ENCODE data around the gene SPAG16.
"Not testable (repeated sequence)": the region's sequence is repeated elsewhere in the genome, so short reads cannot be mapped to it uniquely, and the experiment has no call there.

The SPAG16 gene

DNA sequence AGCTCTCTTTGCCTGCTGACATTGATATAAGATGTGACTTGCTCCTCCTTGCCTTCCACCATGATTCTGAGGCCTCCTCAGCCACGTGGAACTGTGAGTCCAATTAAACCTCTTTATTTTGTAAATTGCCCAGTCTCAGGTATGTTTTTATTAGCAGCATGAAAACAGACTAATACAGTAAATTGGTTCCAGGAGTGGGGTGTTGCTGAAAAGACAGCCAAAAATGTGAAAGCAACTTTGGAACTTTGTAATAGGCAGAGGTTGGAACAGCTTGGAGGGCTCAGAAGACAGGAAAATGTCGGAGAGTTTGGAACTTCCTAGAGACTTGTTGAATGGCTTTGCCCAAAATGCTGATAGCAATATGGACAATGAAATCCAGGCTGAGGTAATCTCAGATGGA is 7.1 kb upstream of the SPAG16 start:
- H2BK5ac ChIP-seq (ENCODE audit: low read depth, low read length, poor library complexity, severe bottlenecking); H3K4me2 ChIP-seq (ENCODE audit: low read length, poor library complexity, severe bottlenecking): not testable (repeated sequence)

DNA sequence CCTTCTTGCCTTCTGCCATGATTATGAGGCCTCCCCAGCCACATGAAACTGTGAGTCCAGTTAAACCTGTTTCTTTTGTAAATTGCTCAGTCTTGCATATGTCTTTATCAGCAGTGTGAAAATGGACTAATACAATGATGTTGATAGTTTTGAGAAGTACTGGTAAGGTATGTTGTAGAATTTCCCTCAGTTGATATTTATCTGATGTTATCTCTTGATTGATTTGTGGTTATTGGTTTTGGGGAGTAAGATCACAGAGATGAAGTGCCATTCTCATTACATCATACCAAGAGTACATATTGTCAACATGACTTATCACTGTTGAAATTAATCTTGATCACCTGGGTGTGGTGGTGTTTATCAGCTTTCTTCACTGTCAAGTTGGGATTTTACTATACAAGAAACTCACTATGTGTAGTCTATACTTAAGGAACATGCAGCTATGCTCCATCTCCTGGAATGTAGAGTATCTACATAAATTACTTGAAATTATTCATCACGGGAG is 5.1 kb upstream of the SPAG16 start:
- WGBS = no CpG with 5 or more reads among the region's 1 CpG
- Histone ChIP-seq H3K14ac (ENCODE audit: low read length in 2 of 2) (no peak overlapping the region), H2AFZ (ENCODE audit: low read depth, low read length) (no peak overlapping the region), H3K27ac (ENCODE audit: low read length, poor library complexity, severe bottlenecking) (no peak overlapping the region), H3K4me1 (ENCODE audit: control insufficient read depth, insufficient read depth, low read depth, low read length) (no peaks in the 10 kb centered on the region), H3K4me3 (ENCODE audit: insufficient read depth in 1 of 2, low read depth in 1 of 2, low read length in 2 of 2) (no peak overlapping the region), H4K8ac (ENCODE audit: low read length) (no peak overlapping the region), H2AK5ac (ENCODE audit: low read length, severe bottlenecking) (no peak overlapping the region), H2BK5ac (ENCODE audit: low read depth, low read length, poor library complexity, severe bottlenecking) (no peak overlapping the region), H2BK120ac (ENCODE audit: low read depth, low read length) (no peak overlapping the region), H3K9ac (ENCODE audit: low read length) (no peak overlapping the region), H3K23ac (ENCODE audit: low read length in 2 of 2) (no peak overlapping the region), H3K4me2 (ENCODE audit: low read length, poor library complexity, severe bottlenecking) (no peak overlapping the region), H3K27me3 (ENCODE audit: control insufficient read depth in 1 of 2, insufficient read depth in 1 of 2, low read length in 2 of 2) (no peaks in the 10 kb centered on the region), H2BK12ac (ENCODE audit: low read length in 2 of 2) (no peak overlapping the region), H3K9me3 (ENCODE audit: control insufficient read depth, low read length) (peaks cover 14% of the 10 kb centered on the region), H3K18ac (ENCODE audit: low read depth in 1 of 2, low read length in 2 of 2) (no peak overlapping the region), H2BK15ac (ENCODE audit: low read depth, poor library complexity, severe bottlenecking) (no peak overlapping the region), H3K4ac (ENCODE audit: low read depth in 1 of 2, low read length in 2 of 2) (no peak overlapping the region), H3K36me3 (ENCODE audit: control insufficient read depth in 1 of 2, insufficient read depth in 2 of 2, low read depth in 1 of 2, low read length in 2 of 2) (no peaks in the 10 kb centered on the region), H3K79me1 (replicated peaks; ENCODE audit: low read length, poor library complexity, severe bottlenecking) (no peaks in the 10 kb centered on the region), H4K91ac (ENCODE audit: low read length) (no peak overlapping the region)
- DNase-seq = no peak

More for the DNA sequence above, 7.1 kb upstream of the SPAG16 start:
- H3K9me3 ChIP-seq (ENCODE audit: control insufficient read depth, low read length) = peaks cover 14% of the 10 kb centered on the region
- not testable (repeated sequence) for H2BK15ac ChIP-seq (ENCODE audit: low read depth, poor library complexity, severe bottlenecking); H3K14ac ChIP-seq (ENCODE audit: low read length in 2 of 2); H4K91ac ChIP-seq (ENCODE audit: low read length); H2AFZ ChIP-seq (ENCODE audit: low read depth, low read length); H4K8ac ChIP-seq (ENCODE audit: low read length); H2AK5ac ChIP-seq (ENCODE audit: low read length, severe bottlenecking); H3K9ac ChIP-seq (ENCODE audit: low read length); H3K23ac ChIP-seq (ENCODE audit: low read length in 2 of 2); H3K36me3 ChIP-seq (ENCODE audit: control insufficient read depth in 1 of 2, insufficient read depth in 2 of 2, low read depth in 1 of 2, low read length in 2 of 2); H3K18ac ChIP-seq (ENCODE audit: low read depth in 1 of 2, low read length in 2 of 2); DNase-seq; H3K4me3 ChIP-seq (ENCODE audit: insufficient read depth in 1 of 2, low read depth in 1 of 2, low read length in 2 of 2); H3K4me1 ChIP-seq (ENCODE audit: control insufficient read depth, insufficient read depth, low read depth, low read length); H3K27ac ChIP-seq (ENCODE audit: low read length, poor library complexity, severe bottlenecking); H3K4ac ChIP-seq (ENCODE audit: low read depth in 1 of 2, low read length in 2 of 2); H2BK120ac ChIP-seq (ENCODE audit: low read depth, low read length); H2BK12ac ChIP-seq (ENCODE audit: low read length in 2 of 2); H3K27me3 ChIP-seq (ENCODE audit: control insufficient read depth in 1 of 2, insufficient read depth in 1 of 2, low read length in 2 of 2); H3K79me1 ChIP-seq (replicated peaks; ENCODE audit: low read length, poor library complexity, severe bottlenecking)
- WGBS = 82% methylated on average over 1 of the region's 2 CpGs

DNA sequence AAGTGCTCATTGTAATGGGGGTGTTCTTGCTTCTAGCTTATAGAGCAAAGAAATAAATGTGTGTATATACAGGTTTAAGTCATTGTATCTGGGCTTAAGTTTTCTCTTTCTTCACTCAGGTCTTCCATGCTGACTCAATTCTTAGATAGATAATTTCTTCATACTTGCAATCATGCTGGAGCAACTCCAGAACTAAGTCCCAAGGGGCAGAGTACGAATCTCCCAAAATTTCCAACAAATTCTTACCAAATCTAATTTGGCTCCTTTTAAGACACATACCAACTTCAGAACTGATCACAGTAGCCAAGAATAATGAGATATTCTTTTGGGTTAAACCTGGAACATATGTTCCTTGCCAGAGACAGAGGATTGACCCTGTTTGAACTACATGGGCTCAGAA is 4.3 kb upstream of the SPAG16 start:
- DNase-seq = no peak
- Histone ChIP-seq H3K4ac (ENCODE audit: low read depth in 1 of 2, low read length in 2 of 2) (no peak overlapping the region), H2AK5ac (ENCODE audit: low read length, severe bottlenecking) (no peak overlapping the region), H3K4me1 (ENCODE audit: control insufficient read depth, insufficient read depth, low read depth, low read length) (no peaks in the 10 kb centered on the region), H2BK5ac (ENCODE audit: low read depth, low read length, poor library complexity, severe bottlenecking) (no peak overlapping the region), H2BK120ac (ENCODE audit: low read depth, low read length) (no peak overlapping the region), H3K9me3 (ENCODE audit: control insufficient read depth, low read length) (peaks cover 14% of the 10 kb centered on the region), H3K4me2 (ENCODE audit: low read length, poor library complexity, severe bottlenecking) (no peak overlapping the region), H3K36me3 (ENCODE audit: control insufficient read depth in 1 of 2, insufficient read depth in 2 of 2, low read depth in 1 of 2, low read length in 2 of 2) (no peaks in the 10 kb centered on the region), H2AFZ (ENCODE audit: low read depth, low read length) (no peak overlapping the region), H3K4me3 (ENCODE audit: insufficient read depth in 1 of 2, low read depth in 1 of 2, low read length in 2 of 2) (peak overlapping the region in 1 of 2 experiments; percentile 52), H3K23ac (ENCODE audit: low read length in 2 of 2) (no peak overlapping the region), H3K18ac (ENCODE audit: low read depth in 1 of 2, low read length in 2 of 2) (no peak overlapping the region), H2BK15ac (ENCODE audit: low read depth, poor library complexity, severe bottlenecking) (no peak overlapping the region), H2BK12ac (ENCODE audit: low read length in 2 of 2) (no peak overlapping the region), H3K14ac (ENCODE audit: low read length in 2 of 2) (no peak overlapping the region), H4K91ac (ENCODE audit: low read length) (no peak overlapping the region), H3K27ac (ENCODE audit: low read length, poor library complexity, severe bottlenecking) (no peak overlapping the region), H3K27me3 (ENCODE audit: control insufficient read depth in 1 of 2, insufficient read depth in 1 of 2, low read length in 2 of 2) (no peaks in the 10 kb centered on the region), H3K9ac (ENCODE audit: low read length) (peak overlapping the region; percentile 60), H3K79me1 (replicated peaks; ENCODE audit: low read length, poor library complexity, severe bottlenecking) (peaks cover 2% of the 10 kb centered on the region), H4K8ac (ENCODE audit: low read length) (no peak overlapping the region)
- WGBS = 57% methylated on average over 1 of the region's 1 CpG

DNA sequence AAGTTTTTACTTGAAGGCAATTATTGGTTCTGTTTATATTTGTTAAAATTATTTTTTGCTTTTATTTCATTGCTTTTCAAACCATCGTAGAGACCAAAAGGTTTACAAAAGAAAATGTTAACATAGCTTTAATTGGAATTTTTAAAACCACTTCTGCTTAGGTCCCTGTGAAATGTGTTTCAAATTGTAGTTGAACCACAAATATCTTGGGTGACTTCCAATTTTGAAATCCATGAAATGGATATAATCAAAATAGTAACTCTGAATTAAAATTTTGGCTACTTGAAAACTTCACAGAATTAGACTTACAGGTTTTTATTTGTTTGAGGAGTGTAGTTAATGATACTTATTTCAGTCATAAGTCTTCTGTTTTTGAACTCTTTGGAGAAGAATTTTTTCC is 3.1 kb upstream of the SPAG16 start:
- no peak overlapping the region for H3K14ac ChIP-seq (ENCODE audit: low read length in 2 of 2)
- H2BK15ac ChIP-seq (ENCODE audit: low read depth, poor library complexity, severe bottlenecking) = no peak overlapping the region
- no peak overlapping the region for H3K27ac ChIP-seq (ENCODE audit: low read length, poor library complexity, severe bottlenecking)
- no peak overlapping the region for H2AK5ac ChIP-seq (ENCODE audit: low read length, severe bottlenecking)
- WGBS = no CpG with 5 or more reads among the region's 1 CpG
- H3K27me3 ChIP-seq (ENCODE audit: control insufficient read depth in 1 of 2, insufficient read depth in 1 of 2, low read length in 2 of 2) = no peaks in the 10 kb centered on the region
- H3K4me2 ChIP-seq (ENCODE audit: low read length, poor library complexity, severe bottlenecking) = no peak overlapping the region
- H3K4me3 ChIP-seq (ENCODE audit: insufficient read depth in 1 of 2, low read depth in 1 of 2, low read length in 2 of 2) = no peak overlapping the region
- no peak overlapping the region for H2BK5ac ChIP-seq (ENCODE audit: low read depth, low read length, poor library complexity, severe bottlenecking)
- DNase-seq = no peak
- H3K18ac ChIP-seq (ENCODE audit: low read depth in 1 of 2, low read length in 2 of 2) = no peak overlapping the region
- no peaks in the 10 kb centered on the region for H3K4me1 ChIP-seq (ENCODE audit: control insufficient read depth, insufficient read depth, low read depth, low read length)
- H3K9ac ChIP-seq (ENCODE audit: low read length) = peak overlapping the region; percentile 60
- H3K79me1 ChIP-seq (replicated peaks; ENCODE audit: low read length, poor library complexity, severe bottlenecking) = peaks cover 2% of the 10 kb centered on the region
- H3K23ac ChIP-seq (ENCODE audit: low read length in 2 of 2) = no peak overlapping the region
- H4K8ac ChIP-seq (ENCODE audit: low read length) = no peak overlapping the region
- H2BK12ac ChIP-seq (ENCODE audit: low read length in 2 of 2) = no peak overlapping the region
- no peak overlapping the region for H2AFZ ChIP-seq (ENCODE audit: low read depth, low read length)
- H3K4ac ChIP-seq (ENCODE audit: low read depth in 1 of 2, low read length in 2 of 2) = no peak overlapping the region
- peaks cover 14% of the 10 kb centered on the region for H3K9me3 ChIP-seq (ENCODE audit: control insufficient read depth, low read length)
- no peak overlapping the region for H2BK120ac ChIP-seq (ENCODE audit: low read depth, low read length)
- H4K91ac ChIP-seq (ENCODE audit: low read length) = no peak overlapping the region
- peaks cover 0 to under 1% of the 10 kb centered on the region in 2 experiments for H3K36me3 ChIP-seq (ENCODE audit: control insufficient read depth in 1 of 2, insufficient read depth in 2 of 2, low read depth in 1 of 2, low read length in 2 of 2)

Data from mesenchymal stem cell (in vitro differentiated cells and primary cell).